OCI-LY3 (cell line): Measurements from ENCODE around the gene DEDD2.

Experiments
- EZH2phosphoT487 ChIP-seq: fragments of 200-600 bp; shearing (Covaris generic); IDR thresholded peaks from 2 replicates; pipeline ENCODE4 v1.6.1; 2018; ENCODE audit warnings: antibody characterized with exemption, mixed run types, low read depth
- TF ChIP-seq, protein P1 (sequence below): fragments of 200-600, 300-600 bp; sonication (generic); IDR thresholded peaks from 2 replicates; pipeline ENCODE4 v1.5.1; 2014; ENCODE audit warnings: antibody characterized with exemption, low read length, low read depth

DNA sequence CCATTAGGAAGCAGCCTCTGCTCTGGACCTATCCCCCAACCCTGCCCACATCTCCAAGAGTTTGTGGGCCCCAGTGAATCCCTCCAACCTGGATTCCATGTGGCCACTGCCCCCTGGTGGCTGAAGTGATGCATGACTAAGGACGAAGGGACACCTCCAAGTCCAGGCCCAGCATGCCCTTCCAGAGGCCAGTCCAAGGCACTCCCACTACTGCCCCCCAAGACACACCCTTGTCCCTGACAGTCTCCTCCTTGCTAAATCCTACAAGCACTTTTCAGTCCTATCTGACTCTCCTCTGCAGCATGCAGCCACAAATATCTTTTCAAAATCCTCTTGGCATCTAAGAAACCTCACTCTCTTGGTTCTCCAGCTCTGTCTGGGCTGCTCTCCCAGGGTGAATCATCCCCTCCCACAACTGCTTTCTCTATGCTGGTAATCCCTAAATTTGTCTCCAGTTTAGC, 33.0 kb downstream of the DEDD2 start:
- no peak for TF ChIP-seq EZH2phosphoT487
- TF ChIP-seq, protein P1, sequence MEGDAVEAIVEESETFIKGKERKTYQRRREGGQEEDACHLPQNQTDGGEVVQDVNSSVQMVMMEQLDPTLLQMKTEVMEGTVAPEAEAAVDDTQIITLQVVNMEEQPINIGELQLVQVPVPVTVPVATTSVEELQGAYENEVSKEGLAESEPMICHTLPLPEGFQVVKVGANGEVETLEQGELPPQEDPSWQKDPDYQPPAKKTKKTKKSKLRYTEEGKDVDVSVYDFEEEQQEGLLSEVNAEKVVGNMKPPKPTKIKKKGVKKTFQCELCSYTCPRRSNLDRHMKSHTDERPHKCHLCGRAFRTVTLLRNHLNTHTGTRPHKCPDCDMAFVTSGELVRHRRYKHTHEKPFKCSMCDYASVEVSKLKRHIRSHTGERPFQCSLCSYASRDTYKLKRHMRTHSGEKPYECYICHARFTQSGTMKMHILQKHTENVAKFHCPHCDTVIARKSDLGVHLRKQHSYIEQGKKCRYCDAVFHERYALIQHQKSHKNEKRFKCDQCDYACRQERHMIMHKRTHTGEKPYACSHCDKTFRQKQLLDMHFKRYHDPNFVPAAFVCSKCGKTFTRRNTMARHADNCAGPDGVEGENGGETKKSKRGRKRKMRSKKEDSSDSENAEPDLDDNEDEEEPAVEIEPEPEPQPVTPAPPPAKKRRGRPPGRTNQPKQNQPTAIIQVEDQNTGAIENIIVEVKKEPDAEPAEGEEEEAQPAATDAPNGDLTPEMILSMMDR = peak; percentile 97
